ENCODE results near the gene RGS7.

Gene RGS7

GRCh38 chr1:240827786-240828185 is 529.2 kb downstream of the RGS7 start:
- Mint-ChIP-seq H3K27me3 (peaks cover 1% of the 10 kb centered on the region), H3K27ac (no peak overlapping the region), H3K4me3 (no peak overlapping the region), H3K4me1 (ENCODE audit: low read depth) (no peaks in the 10 kb centered on the region), H3K36me3 (no peaks in the 10 kb centered on the region), H3K9me3 (ENCODE audit: low read depth) (no peaks in the 10 kb centered on the region)

- peaks cover 1% of the 10 kb centered on the region for H3K27me3 Mint-ChIP-seq
- no peak overlapping the region for H3K4me3 Mint-ChIP-seq
- H3K27ac Mint-ChIP-seq, result no peak overlapping the region
- H3K9me3 Mint-ChIP-seq (ENCODE audit: low read depth), result peaks cover 2% of the 10 kb centered on the region
- H3K4me1 Mint-ChIP-seq (ENCODE audit: low read depth), result no peaks in the 10 kb centered on the region
- H3K36me3 Mint-ChIP-seq, result no peaks in the 10 kb centered on the region
These were observed 532.8 kb downstream of the RGS7 start for GRCh38 chr1:240824238-240824637.

- H3K4me1 Mint-ChIP-seq (ENCODE audit: low read depth), result no peaks in the 10 kb centered on the region
- no peaks in the 10 kb centered on the region for H3K27me3 Mint-ChIP-seq
- no peak overlapping the region for H3K27ac Mint-ChIP-seq
- peaks cover 2% of the 10 kb centered on the region for H3K9me3 Mint-ChIP-seq (ENCODE audit: low read depth)
- H3K36me3 Mint-ChIP-seq, result no peaks in the 10 kb centered on the region
- H3K4me3 Mint-ChIP-seq, result no peak overlapping the region
These were observed 533.6 kb downstream of the RGS7 start for GRCh38 chr1:240823357-240823756.

GRCh38 chr1:240821925-240822324 is 535.1 kb downstream of the RGS7 start:
- H3K9me3 Mint-ChIP-seq (ENCODE audit: low read depth), result peaks cover 2% of the 10 kb centered on the region
- H3K4me3 Mint-ChIP-seq, result no peak overlapping the region
- H3K27ac Mint-ChIP-seq, result no peak overlapping the region
- no peaks in the 10 kb centered on the region for H3K36me3 Mint-ChIP-seq
- H3K27me3 Mint-ChIP-seq, result no peaks in the 10 kb centered on the region
- H3K4me1 Mint-ChIP-seq (ENCODE audit: low read depth), result no peaks in the 10 kb centered on the region

GRCh38 chr1:240820816-240821215 is 536.2 kb downstream of the RGS7 start:
- Mint-ChIP-seq H3K27ac (no peak overlapping the region), H3K4me3 (no peak overlapping the region), H3K27me3 (no peaks in the 10 kb centered on the region), H3K36me3 (no peaks in the 10 kb centered on the region), H3K9me3 (ENCODE audit: low read depth) (peaks cover 2% of the 10 kb centered on the region), H3K4me1 (ENCODE audit: low read depth) (no peaks in the 10 kb centered on the region)

GRCh38 chr1:240816472-240816871 is 540.5 kb downstream of the RGS7 start:
- no peak overlapping the region for H3K4me3 Mint-ChIP-seq
- H3K27ac Mint-ChIP-seq, result no peak overlapping the region
- H3K9me3 Mint-ChIP-seq (ENCODE audit: low read depth), result peaks cover 2% of the 10 kb centered on the region
- no peaks in the 10 kb centered on the region for H3K27me3 Mint-ChIP-seq
- no peaks in the 10 kb centered on the region for H3K4me1 Mint-ChIP-seq (ENCODE audit: low read depth)
- H3K36me3 Mint-ChIP-seq, result no peaks in the 10 kb centered on the region

- Mint-ChIP-seq H3K27ac (no peak overlapping the region), H3K4me1 (ENCODE audit: low read depth) (no peaks in the 10 kb centered on the region), H3K9me3 (ENCODE audit: low read depth) (no peaks in the 10 kb centered on the region), H3K27me3 (peaks cover 2% of the 10 kb centered on the region), H3K4me3 (no peak overlapping the region), H3K36me3 (no peaks in the 10 kb centered on the region)
These were observed 543.3 kb downstream of the RGS7 start for GRCh38 chr1:240813720-240814119.

- H3K4me1 Mint-ChIP-seq (ENCODE audit: low read depth), result no peaks in the 10 kb centered on the region
- H3K27ac Mint-ChIP-seq, result no peak overlapping the region
- H3K27me3 Mint-ChIP-seq, result peaks cover 2% of the 10 kb centered on the region
- no peaks in the 10 kb centered on the region for H3K9me3 Mint-ChIP-seq (ENCODE audit: low read depth)
- H3K36me3 Mint-ChIP-seq, result no peaks in the 10 kb centered on the region
- no peak overlapping the region for H3K4me3 Mint-ChIP-seq
These were observed 545.7 kb downstream of the RGS7 start for GRCh38 chr1:240811256-240811655.

- no peaks in the 10 kb centered on the region for H3K4me1 Mint-ChIP-seq (ENCODE audit: low read depth)
- no peak overlapping the region for H3K4me3 Mint-ChIP-seq
- no peaks in the 10 kb centered on the region for H3K9me3 Mint-ChIP-seq (ENCODE audit: low read depth)
- H3K36me3 Mint-ChIP-seq, result no peaks in the 10 kb centered on the region
- peaks cover 2% of the 10 kb centered on the region for H3K27me3 Mint-ChIP-seq
- no peak overlapping the region for H3K27ac Mint-ChIP-seq
These were observed 548.6 kb downstream of the RGS7 start for GRCh38 chr1:240808381-240808780.

GRCh38 chr1:240806200-240806745 is 550.7 kb downstream of the RGS7 start:
- no peak overlapping the region for H3K27ac Mint-ChIP-seq
- H3K4me3 Mint-ChIP-seq, result no peak overlapping the region
- no peaks in the 10 kb centered on the region for H3K4me1 Mint-ChIP-seq (ENCODE audit: low read depth)
- H3K36me3 Mint-ChIP-seq, result no peaks in the 10 kb centered on the region
- no peaks in the 10 kb centered on the region for H3K9me3 Mint-ChIP-seq (ENCODE audit: low read depth)
- H3K27me3 Mint-ChIP-seq, result peaks cover 2% of the 10 kb centered on the region

- Mint-ChIP-seq H3K27ac (no peak overlapping the region), H3K36me3 (no peaks in the 10 kb centered on the region), H3K4me3 (no peak overlapping the region), H3K4me1 (ENCODE audit: low read depth) (no peaks in the 10 kb centered on the region), H3K27me3 (peaks cover under 1% of the 10 kb centered on the region), H3K9me3 (ENCODE audit: low read depth) (peaks cover 1% of the 10 kb centered on the region)
These were observed 552.5 kb downstream of the RGS7 start for GRCh38 chr1:240804475-240804874.

GRCh38 chr1:240803151-240803550 is 553.9 kb downstream of the RGS7 start:
- peaks cover 3% of the 10 kb centered on the region for H3K9me3 Mint-ChIP-seq (ENCODE audit: low read depth)
- no peak overlapping the region for H3K4me3 Mint-ChIP-seq
- H3K4me1 Mint-ChIP-seq (ENCODE audit: low read depth), result no peaks in the 10 kb centered on the region
- H3K27ac Mint-ChIP-seq, result no peak overlapping the region
- no peaks in the 10 kb centered on the region for H3K36me3 Mint-ChIP-seq
- peaks cover 3% of the 10 kb centered on the region for H3K27me3 Mint-ChIP-seq

- Mint-ChIP-seq H3K36me3 (no peaks in the 10 kb centered on the region), H3K4me1 (ENCODE audit: low read depth) (no peaks in the 10 kb centered on the region), H3K27me3 (peaks cover 3% of the 10 kb centered on the region), H3K27ac (no peak overlapping the region), H3K4me3 (no peak overlapping the region), H3K9me3 (ENCODE audit: low read depth) (peaks cover 3% of the 10 kb centered on the region)
These were observed 554.7 kb downstream of the RGS7 start for GRCh38 chr1:240802271-240802670.

- Mint-ChIP-seq H3K36me3 (no peaks in the 10 kb centered on the region), H3K9me3 (ENCODE audit: low read depth) (peaks cover 3% of the 10 kb centered on the region), H3K27ac (no peak overlapping the region), H3K27me3 (peaks cover 3% of the 10 kb centered on the region), H3K4me3 (no peak overlapping the region), H3K4me1 (ENCODE audit: low read depth) (no peaks in the 10 kb centered on the region)
These were observed 555.6 kb downstream of the RGS7 start for GRCh38 chr1:240801442-240801841.

- no peaks in the 10 kb centered on the region for H3K4me1 Mint-ChIP-seq (ENCODE audit: low read depth)
- peaks cover 3% of the 10 kb centered on the region for H3K27me3 Mint-ChIP-seq
- no peak overlapping the region for H3K4me3 Mint-ChIP-seq
- H3K27ac Mint-ChIP-seq, result no peak overlapping the region
- peaks cover 3% of the 10 kb centered on the region for H3K9me3 Mint-ChIP-seq (ENCODE audit: low read depth)
- H3K36me3 Mint-ChIP-seq, result no peaks in the 10 kb centered on the region
These were observed 556.7 kb downstream of the RGS7 start for GRCh38 chr1:240800291-240800690.

- H3K4me1 Mint-ChIP-seq (ENCODE audit: low read depth), result no peaks in the 10 kb centered on the region
These were observed 560.0 kb downstream of the RGS7 start for GRCh38 chr1:240797050-240797449.

More at GRCh38 chr1:240797050-240797449, 560.0 kb downstream of the RGS7 start:
- H3K27me3 Mint-ChIP-seq, result peaks cover 3% of the 10 kb centered on the region
- no peak overlapping the region for H3K27ac Mint-ChIP-seq
- no peak overlapping the region for H3K4me3 Mint-ChIP-seq
- peaks cover 3% of the 10 kb centered on the region for H3K9me3 Mint-ChIP-seq (ENCODE audit: low read depth)
- no peaks in the 10 kb centered on the region for H3K36me3 Mint-ChIP-seq
